CD4-positive, alpha-beta T cell (primary cell): ENCODE data around the gene TLR9. TPM values are rescaled to one million over a fixed set of nuclear protein-coding genes. Genes with fewer than 3 reads are reported as not detected.

Experiments
- ATAC-seq: fragments of 200-7000 bp; cut with Tn5 transposase; one replicate; pipeline ENCODE4 v1.10.0; 2022; ENCODE audit warnings: mild to moderate bottlenecking; ENCODE audit not compliant: poor library complexity
- CTCF ChIA-PET: fragments of 350-600 bp; sonication (Branson Sonifier 250); formaldehyde crosslinking; loops from one replicate; lab custom pipeline; 2021; ENCODE audit warnings: antibody characterized with exemption, inconsistent platforms; lab: Charles Lee
- POLR2A ChIA-PET: fragments of 350-600 bp; sonication (Branson Sonifier 250); formaldehyde crosslinking; loops from one replicate; lab custom pipeline; 2021; ENCODE audit warnings: antibody characterized with exemption, inconsistent platforms; lab: Charles Lee
- DNase-seq, 14 experiments: peaks; one replicate each; pipeline ENCODE4 v3.0.0-alpha.2; 2013 to 2020; ENCODE audit warnings: mixed read lengths in 2 of 14
- H3K27ac ChIP-seq, 2 donors: one replicate each; pipeline versions ENCODE4 v1.5.1 to v1.7.0; 2013; ENCODE audit warnings: low read length in 2 of 2, low read depth in 1 of 2, mild to moderate bottlenecking in 1 of 2
- H3K27me3 ChIP-seq, 2 experiments: 1 replicate in 1 of 2; 2 replicates in 1 of 2; pipeline versions ENCODE4 v1.6.1 to v1.7.0; 2013; ENCODE audit warnings: low read length in 2 of 2, control low read depth in 1 of 2, mild to moderate bottlenecking in 1 of 2, moderate library complexity in 1 of 2; ENCODE audit not compliant: insufficient read depth in 2 of 2, control insufficient read depth in 1 of 2
- H3K36me3 ChIP-seq: one replicate; pipeline ENCODE4 v1.6.1; 2013; ENCODE audit warnings: low read length, control low read depth; ENCODE audit not compliant: insufficient read depth
- H3K4me1 ChIP-seq: one replicate; pipeline ENCODE4 v1.6.1; 2013; ENCODE audit warnings: low read length, control low read depth; ENCODE audit not compliant: insufficient read depth
- H3K4me3 ChIP-seq: one replicate; pipeline ENCODE4 v1.5.1; 2013; ENCODE audit warnings: mild to moderate bottlenecking, low read length, moderate library complexity
- H3K9me3 ChIP-seq, 2 experiments: 1 replicate in 1 of 2; 2 replicates in 1 of 2; pipeline versions ENCODE4 v1.6.1 to v1.7.0; 2013; ENCODE audit warnings: low read length in 2 of 2, mild to moderate bottlenecking in 2 of 2, control low read depth in 1 of 2, moderate library complexity in 1 of 2; ENCODE audit not compliant: control insufficient read depth in 1 of 2, insufficient read depth in 1 of 2
- H3K27ac Mint-ChIP-seq: one replicate; pipeline ENCODE4 v1.8.0; 2020; ENCODE audit warnings: mixed read lengths
- H3K27me3 Mint-ChIP-seq: one replicate; pipeline ENCODE4 v1.8.0; 2021; ENCODE audit warnings: mixed read lengths
- H3K36me3 Mint-ChIP-seq: one replicate; pipeline ENCODE4 v1.8.0; 2021; ENCODE audit warnings: low read depth, mixed read lengths
- H3K4me1 Mint-ChIP-seq: one replicate; pipeline ENCODE4 v1.8.0; 2021; ENCODE audit warnings: low read depth, mixed read lengths
- H3K4me3 Mint-ChIP-seq: one replicate; pipeline ENCODE4 v1.8.0; 2020; ENCODE audit warnings: mild to moderate bottlenecking, mixed read lengths
- H3K9me3 Mint-ChIP-seq: one replicate; pipeline ENCODE4 v1.8.0; 2020; ENCODE audit warnings: mixed read lengths
- intact Hi-C, 2 experiments: fragments of 100-400 bp; cut with DNase I in 1 of 2; cut with micrococcal nuclease in 1 of 2; formaldehyde crosslinking; loops; one replicate each; pipeline versions ENCODE4 v1.15.1 to v1.9.0; 2023 to 2025; cut with DNase I, micrococcal nuclease
- total RNA-seq, 174 experiments: library from RNA in 2 of 174; stranded (reverse) in 2 of 174; gene quantifications; one replicate each; pipeline ENCODE4 v1.2.3 and lab custom pipeline; 2021 to 2026
- TF ChIP-seq, protein P1 (sequence below): fragments of 200-600 bp; IDR thresholded peaks from one replicate; pipeline ENCODE4 v1.8.0; 2022; ENCODE audit warnings: antibody characterized with exemption, mild to moderate bottlenecking

The TLR9 gene
- total RNA-seq, 2 experiments from 2014 or later, result 0.08 to 0.17 TPM

DNA sequence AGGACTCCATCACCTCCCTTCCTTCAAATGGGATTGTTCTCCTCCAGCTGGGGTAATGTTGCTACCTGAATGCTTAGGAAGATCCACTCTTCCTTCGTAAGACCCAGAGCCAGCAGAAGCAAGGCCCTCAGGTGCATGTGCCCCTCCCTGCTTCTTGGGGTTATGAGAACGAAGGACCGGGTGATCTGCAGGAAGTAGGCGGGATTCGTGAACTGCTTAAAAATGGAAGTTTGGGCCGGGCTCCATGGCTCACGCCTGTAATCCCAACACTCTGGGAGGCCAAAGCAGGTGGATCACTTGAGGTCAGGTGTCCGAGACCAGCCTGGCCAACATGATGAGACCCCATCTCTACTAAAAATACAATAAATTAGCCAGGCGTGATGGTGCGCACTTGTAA, 8.0 kb downstream of the TLR9 start:
- TF ChIP-seq, protein P1, sequence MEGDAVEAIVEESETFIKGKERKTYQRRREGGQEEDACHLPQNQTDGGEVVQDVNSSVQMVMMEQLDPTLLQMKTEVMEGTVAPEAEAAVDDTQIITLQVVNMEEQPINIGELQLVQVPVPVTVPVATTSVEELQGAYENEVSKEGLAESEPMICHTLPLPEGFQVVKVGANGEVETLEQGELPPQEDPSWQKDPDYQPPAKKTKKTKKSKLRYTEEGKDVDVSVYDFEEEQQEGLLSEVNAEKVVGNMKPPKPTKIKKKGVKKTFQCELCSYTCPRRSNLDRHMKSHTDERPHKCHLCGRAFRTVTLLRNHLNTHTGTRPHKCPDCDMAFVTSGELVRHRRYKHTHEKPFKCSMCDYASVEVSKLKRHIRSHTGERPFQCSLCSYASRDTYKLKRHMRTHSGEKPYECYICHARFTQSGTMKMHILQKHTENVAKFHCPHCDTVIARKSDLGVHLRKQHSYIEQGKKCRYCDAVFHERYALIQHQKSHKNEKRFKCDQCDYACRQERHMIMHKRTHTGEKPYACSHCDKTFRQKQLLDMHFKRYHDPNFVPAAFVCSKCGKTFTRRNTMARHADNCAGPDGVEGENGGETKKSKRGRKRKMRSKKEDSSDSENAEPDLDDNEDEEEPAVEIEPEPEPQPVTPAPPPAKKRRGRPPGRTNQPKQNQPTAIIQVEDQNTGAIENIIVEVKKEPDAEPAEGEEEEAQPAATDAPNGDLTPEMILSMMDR, result no peak
- no peaks in the 10 kb centered on the region for H3K27me3 ChIP-seq
- Mint-ChIP-seq H3K36me3 (peaks cover 43% of the 10 kb centered on the region), H3K27me3 (no peaks in the 10 kb centered on the region), H3K4me3 (peak overlapping the region; percentile 40), H3K27ac (peak overlapping the region; percentile 76), H3K4me1 (peaks cover 64% of the 10 kb centered on the region), H3K9me3 (no peaks in the 10 kb centered on the region)
- CTCF ChIA-PET, result interaction anchor here (1.1 to 4.0 kb wide), 5 partner anchors 14 to 122 kb away, joined by 3 to 19 read pairs (median 7); partner anchors contain the start of genes TWF2 and WDR82
- peak overlapping the region in 1 of 2 donors; percentile 57 for H3K27ac ChIP-seq
- no peak overlapping the region for H3K4me3 ChIP-seq
- no peaks in the 10 kb centered on the region for H3K9me3 ChIP-seq
- H3K36me3 ChIP-seq, result peaks cover 33% of the 10 kb centered on the region
- POLR2A ChIA-PET, result interaction anchor here (0.5 to 7.5 kb wide), 16 partner anchors 9 to 881 kb away, joined by 3 to 64 read pairs (median 4); partner anchors contain the start of genes DUSP7, POC1A, TWF2 and WDR82
- DNase-seq (peak in 2 of 14 experiments; percentile 51 to 59), ATAC-seq (peak; percentile 14)
- H3K4me1 ChIP-seq, result peaks cover 80% of the 10 kb centered on the region
- intact Hi-C loops, result loop anchor here in 1 of 2 experiments (5.0 kb wide), 1 partner anchor 190 kb away; no protein-coding TSS in a partner anchor

DNA sequence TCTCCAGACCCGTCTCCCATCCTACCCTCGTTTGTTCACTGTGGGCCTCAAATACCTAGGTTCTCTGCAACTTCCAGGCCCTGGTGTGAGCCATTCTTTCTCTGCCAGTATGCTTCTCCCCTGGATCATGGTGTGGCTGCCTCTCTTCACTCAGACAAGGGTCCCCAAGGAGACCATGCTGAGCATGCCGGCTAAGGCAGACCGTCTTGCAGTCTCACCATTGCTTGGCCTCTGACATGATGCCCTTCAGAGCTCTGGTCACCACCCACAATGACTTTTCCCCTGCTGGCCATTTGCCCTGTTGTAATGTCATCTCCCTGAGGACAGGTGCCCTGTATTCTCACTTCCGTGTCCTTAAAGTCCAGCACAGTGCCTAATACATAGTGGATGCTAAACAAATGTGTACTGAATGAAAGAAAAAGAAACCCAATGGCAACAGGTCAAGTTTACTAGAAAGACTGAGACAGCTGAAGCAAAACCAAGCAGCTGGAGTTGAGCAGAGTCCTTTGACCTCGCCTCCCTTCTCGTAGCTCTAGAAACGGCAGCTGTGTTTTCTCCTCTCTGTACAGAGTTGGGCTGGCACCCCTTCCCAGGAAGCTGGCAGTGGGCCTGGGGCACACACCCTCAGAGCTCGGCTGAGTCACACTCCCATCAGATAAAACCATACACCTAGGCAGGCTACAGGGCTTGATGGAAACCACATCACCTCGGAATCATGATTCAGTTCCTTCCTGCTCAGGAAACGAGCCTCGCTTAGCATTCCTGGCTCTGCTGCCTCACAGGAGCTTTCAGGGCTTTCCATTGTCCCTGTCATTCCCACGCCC, 8.6 kb downstream of the TLR9 start:
- H3K27me3 ChIP-seq, result no peaks in the 10 kb centered on the region
- CTCF ChIA-PET, result interaction anchor here (0.6 to 4.0 kb wide), 6 partner anchors 15 to 1916 kb away, joined by 3 to 19 read pairs (median 6); partner anchors contain the start of genes TWF2 and WDR82
- H3K36me3 ChIP-seq, result peaks cover 39% of the 10 kb centered on the region

DNA sequence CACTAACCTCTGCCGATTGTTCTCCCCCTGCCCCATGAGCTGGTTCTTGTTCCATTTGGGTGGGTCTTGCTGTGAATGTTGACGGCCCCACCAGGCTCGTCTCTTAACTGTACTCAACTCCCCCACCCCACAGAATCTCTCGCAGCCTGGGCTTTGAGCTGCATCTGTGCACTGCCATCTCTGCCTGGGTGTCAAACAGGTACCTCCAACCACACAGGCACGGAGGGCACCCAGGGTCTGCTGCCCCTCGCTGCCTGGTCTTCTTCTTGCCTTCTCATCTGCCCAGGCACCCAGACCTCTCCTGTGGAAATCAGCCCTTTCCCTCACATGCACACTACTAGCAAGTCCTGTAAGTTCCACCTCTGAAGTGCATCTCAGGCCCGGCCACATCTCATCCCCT, 10.1 kb downstream of the TLR9 start:
- ATAC-seq (no peak), DNase-seq (no peak)
- ChIA-PET POLR2A (interaction anchor here (0.8 to 1.6 kb wide), 2 partner anchors 38 to 125 kb away, joined by 3 read pairs; no protein-coding TSS in a partner anchor), CTCF (interaction anchor here (0.6 to 1.0 kb wide), 2 partner anchors 124 to 839 kb away, joined by 3 read pairs; no protein-coding TSS in a partner anchor)
- Histone ChIP-seq H3K4me1 (peaks cover 60% of the 10 kb centered on the region), H3K27me3 (no peaks in the 10 kb centered on the region), H3K4me3 (no peak overlapping the region), H3K27ac (peak overlapping the region in 1 of 2 donors; percentile 55), H3K36me3 (peaks cover 53% of the 10 kb centered on the region), H3K9me3 (no peaks in the 10 kb centered on the region)
- Mint-ChIP-seq H3K4me1 (peaks cover 47% of the 10 kb centered on the region), H3K27ac (peak overlapping the region; percentile 65), H3K4me3 (no peak overlapping the region), H3K27me3 (no peaks in the 10 kb centered on the region), H3K9me3 (no peaks in the 10 kb centered on the region), H3K36me3 (peaks cover 63% of the 10 kb centered on the region)
- TF ChIP-seq, protein P1, result no peak
- intact Hi-C loops, result loop anchor here in 1 of 2 experiments (5.0 kb wide), 1 partner anchor 192 kb away; no protein-coding TSS in a partner anchor

More for the DNA sequence above, 8.6 kb downstream of the TLR9 start:
- Histone ChIP-seq H3K4me1 (peaks cover 74% of the 10 kb centered on the region), H3K9me3 (no peaks in the 10 kb centered on the region), H3K27ac (peak overlapping the region; percentile 18 to 57), H3K4me3 (no peak overlapping the region)
- peaks cover 58% of the 10 kb centered on the region for H3K4me1 Mint-ChIP-seq
- H3K27ac Mint-ChIP-seq, result peak overlapping the region; percentile 76
- TF ChIP-seq, protein P1, result no peak
- DNase-seq (peak in 13 of 14 experiments; percentile 49 to 87 (median 71)), ATAC-seq (peak; percentile 85)
- H3K27me3 Mint-ChIP-seq, result no peaks in the 10 kb centered on the region
- H3K4me3 Mint-ChIP-seq, result peak overlapping the region; percentile 40
- POLR2A ChIA-PET, result interaction anchor here (0.5 to 7.5 kb wide), 18 partner anchors 9 to 881 kb away, joined by 3 to 64 read pairs (median 4); partner anchors contain the start of genes DUSP7, POC1A, TLR9 and TWF2
- no peaks in the 10 kb centered on the region for H3K9me3 Mint-ChIP-seq
- peaks cover 49% of the 10 kb centered on the region for H3K36me3 Mint-ChIP-seq
- intact Hi-C loops, result loop anchor here in 1 of 2 experiments (5.0 kb wide), 1 partner anchor 191 kb away; no protein-coding TSS in a partner anchor
